GM23338 (cell line): ENCODE measurements around the gene ASAP2. TPM values are rescaled to one million over a fixed set of nuclear protein-coding genes. Genes with fewer than 3 reads are reported as not detected.

ENCODE experiments used
- ATAC-seq: fragments of 200-7000 bp; cut with Tn5 transposase; 3 replicates; pipeline ENCODE4 v1.9.1; 2020
- DNase-seq: peaks from one replicate; pipeline ENCODE4 v3.0.0-alpha.2; 2015; ENCODE audit warnings: low spot score
- H2AFZ ChIP-seq: fragments of 200-600 bp; sonication (generic); 2 replicates; pipeline ENCODE4 v1.8.0; 2016; ENCODE audit warnings: antibody characterized with exemption, mild to moderate bottlenecking, moderate library complexity
- H3F3A ChIP-seq: fragments of 200-600 bp; sonication (generic); replicated peaks from 2 replicates; pipeline ENCODE4 v1.8.0; 2017; ENCODE audit warnings: antibody characterized with exemption, mixed run types, low read depth
- H3K27ac ChIP-seq: fragments of 200-600 bp; sonication (generic); 2 replicates; pipeline ENCODE4 v1.6.1; 2016; ENCODE audit warnings: low read depth
- H3K27me3 ChIP-seq: fragments of 200-600 bp; sonication (generic); 2 replicates; pipeline ENCODE4 v1.8.0; 2016; ENCODE audit warnings: mild to moderate bottlenecking, mixed run types, moderate library complexity; ENCODE audit not compliant: insufficient read depth
- H3K36me3 ChIP-seq: fragments of 200-600 bp; sonication (generic); 2 replicates; pipeline ENCODE4 v1.8.0; 2016; ENCODE audit warnings: mild to moderate bottlenecking; ENCODE audit not compliant: insufficient read depth
- H3K4me1 ChIP-seq: fragments of 200-600 bp; sonication (generic); 2 replicates; pipeline ENCODE4 v1.8.0; 2016; ENCODE audit warnings: mild to moderate bottlenecking, moderate library complexity; ENCODE audit not compliant: insufficient read depth
- H3K4me2 ChIP-seq: fragments of 200-600 bp; sonication (generic); 2 replicates; pipeline ENCODE4 v1.7.1; 2017; ENCODE audit warnings: mixed run types
- H3K4me3 ChIP-seq: fragments of 200-600 bp; sonication (generic); 2 replicates; pipeline ENCODE4 v1.6.1; 2016; ENCODE audit warnings: mixed run types
- H3K79me2 ChIP-seq: fragments of 200-600 bp; sonication (generic); replicated peaks from 2 replicates; pipeline ENCODE4 v1.8.0; 2017; ENCODE audit warnings: mild to moderate bottlenecking; ENCODE audit not compliant: insufficient read depth
- H3K9me2 ChIP-seq: fragments of 200-600 bp; sonication (generic); 2 replicates; pipeline ENCODE4 v1.8.0; 2017; ENCODE audit not compliant: insufficient read depth
- H4K20me1 ChIP-seq: fragments of 200-600 bp; sonication (generic); replicated peaks from 2 replicates; pipeline ENCODE4 v1.8.0; 2017; ENCODE audit warnings: mild to moderate bottlenecking; ENCODE audit not compliant: insufficient read depth
- H3K27ac Mint-ChIP-seq: 2 replicates; pipeline ENCODE4 v1.8.0; 2020; ENCODE audit warnings: inconsistent platforms, mild to moderate bottlenecking, moderate library complexity, mixed read lengths
- H3K27me3 Mint-ChIP-seq: 3 replicates; pipeline ENCODE4 v1.8.0; 2022; ENCODE audit warnings: low read depth, mild to moderate bottlenecking, moderate library complexity, mixed read lengths, inconsistent platforms; ENCODE audit not compliant: insufficient read depth, poor library complexity
- H3K36me3 Mint-ChIP-seq: 3 replicates; pipeline ENCODE4 v1.8.0; 2021; ENCODE audit warnings: low read depth, mild to moderate bottlenecking, inconsistent platforms, moderate library complexity, mixed read lengths
- H3K4me1 Mint-ChIP-seq: 3 replicates; pipeline ENCODE4 v1.8.0; 2020; ENCODE audit warnings: mild to moderate bottlenecking, inconsistent platforms, mixed read lengths
- H3K4me3 Mint-ChIP-seq: 3 replicates; pipeline ENCODE4 v1.8.0; 2021; ENCODE audit warnings: moderate library complexity, mild to moderate bottlenecking, inconsistent platforms, mixed read lengths
- H3K9me3 Mint-ChIP-seq: 3 replicates; pipeline ENCODE4 v1.8.0; 2020; ENCODE audit warnings: moderate library complexity, mild to moderate bottlenecking, inconsistent platforms, mixed read lengths
- CREB1 ChIP-seq: fragments of 250-450 bp; sonication (Bioruptor Pico); IDR thresholded peaks from 2 replicates; pipeline ENCODE4 v1.5.0; 2020; ENCODE audit warnings: low read depth, mild to moderate bottlenecking, moderate library complexity
- CTCF ChIP-seq, 2 experiments: fragments of 200-600 bp in 1 of 2; sonication (generic) in 1 of 2; conservative IDR thresholded peaks; 2 replicates each; pipeline versions ENCODE4 v1.5.1 to v1.6.1; 2016 to 2017; ENCODE audit warnings: antibody characterized with exemption in 2 of 2, low read depth in 2 of 2, mild to moderate bottlenecking in 2 of 2, moderate library complexity in 1 of 2
- EZH2 ChIP-seq: fragments of 200-600 bp; sonication (generic); IDR thresholded peaks from one replicate; pipeline ENCODE4 v1.8.0; 2017; ENCODE audit warnings: antibody characterized with exemption, mild to moderate bottlenecking, low read depth; ENCODE audit not compliant: unreplicated experiment
- EZH2phosphoT487 ChIP-seq: fragments of 200-600 bp; sonication (generic); IDR thresholded peaks from one replicate; pipeline ENCODE4 v1.8.1; 2018; ENCODE audit warnings: antibody characterized with exemption; ENCODE audit not compliant: unreplicated experiment
- JUNB ChIP-seq: IDR thresholded peaks from one replicate; pipeline ENCODE4 v1.6.1; 2016; ENCODE audit warnings: antibody characterized with exemption; ENCODE audit not compliant: unreplicated experiment
- NANOG ChIP-seq: IDR thresholded peaks from 2 replicates; pipeline ENCODE4 v1.6.1; 2016; ENCODE audit warnings: antibody characterized with exemption, borderline replicate concordance
- POLR2AphosphoS5 ChIP-seq: IDR thresholded peaks from 2 replicates; pipeline ENCODE4 v1.6.1; 2016; ENCODE audit warnings: antibody characterized with exemption, low read depth
- STAT1 ChIP-seq: IDR thresholded peaks from one replicate; pipeline ENCODE4 v1.6.1; 2016; ENCODE audit warnings: antibody characterized with exemption; ENCODE audit not compliant: unreplicated experiment
- ZNF114 ChIP-seq: fragments of 250-450 bp; sonication (Bioruptor Pico); IDR thresholded peaks from 2 replicates; pipeline ENCODE4 v1.5.0; 2020; ENCODE audit warnings: mild to moderate bottlenecking, moderate library complexity
- ZNF331 ChIP-seq: fragments of 250-450 bp; sonication (Bioruptor Pico); IDR thresholded peaks from 2 replicates; pipeline ENCODE4 v1.5.0; 2020; ENCODE audit warnings: low read depth, mild to moderate bottlenecking, moderate library complexity
- polyA plus RNA-seq: library from polyadenylated mRNA; unstranded; fragments of >200 nt; fragmentation: Nextera tagmentation; extraction: Ambion mirVana; gene quantifications from 2 replicates; pipeline ENCODE4 v1.2.1, GENCODE V29; 2016
- total RNA-seq: library from RNA; depleted of rRNA; stranded (reverse); fragments of >200 nt; shearing (Covaris generic); gene quantifications from 2 replicates; pipeline ENCODE4 v1.2.3, GENCODE V29; 2014
- TF ChIP-seq, protein P1 (sequence below): IDR thresholded peaks from 2 replicates; pipeline ENCODE4 v1.6.1; 2016; ENCODE audit warnings: antibody characterized with exemption
- TF ChIP-seq, protein P2 (sequence below): fragments of 250-450 bp; sonication (Bioruptor Pico); IDR thresholded peaks from 2 replicates; pipeline ENCODE4 v1.5.0; 2020; ENCODE audit warnings: mild to moderate bottlenecking, moderate library complexity
- TF ChIP-seq, protein P3 (sequence below): IDR thresholded peaks from one replicate; pipeline ENCODE4 v1.6.1; 2018; ENCODE audit warnings: antibody characterized with exemption; ENCODE audit not compliant: unreplicated experiment

The ASAP2 gene
- total and polyA plus RNA-seq, 2 experiments from 2014 or later = 2.6 to 15.6 TPM

DNA sequence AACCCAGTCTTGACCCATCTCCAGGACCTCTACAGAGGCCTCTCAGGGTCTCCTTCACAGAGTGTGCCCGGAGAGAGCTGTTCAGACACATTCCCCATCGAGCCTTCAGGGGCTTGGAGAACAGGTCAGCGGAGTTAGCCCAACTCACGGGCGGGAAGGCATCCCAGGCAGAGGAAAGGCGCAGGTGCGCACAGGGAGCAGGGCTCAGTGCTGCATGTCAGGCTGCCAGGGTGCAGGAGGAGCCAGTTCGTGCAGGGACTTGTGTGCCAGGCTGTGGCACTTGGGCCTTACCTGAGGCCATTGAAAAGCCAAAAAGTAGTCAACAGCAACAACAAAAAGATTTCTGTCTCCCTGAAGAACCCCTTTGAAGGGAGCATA lies 112.7 kb downstream of the ASAP2 start:
- H3K27me3 ChIP-seq = no peaks in the 10 kb centered on the region
- no peak overlapping the region for H3K4me2 ChIP-seq
- H3F3A ChIP-seq = no peaks in the 10 kb centered on the region
- Mint-ChIP-seq H3K4me3 (no peak overlapping the region), H3K4me1 (peaks cover 6% of the 10 kb centered on the region), H3K27ac (no peak overlapping the region), H3K27me3 (peaks cover 2% of the 10 kb centered on the region), H3K36me3 (peaks cover 12% of the 10 kb centered on the region), H3K9me3 (no peaks in the 10 kb centered on the region)
- no peaks in the 10 kb centered on the region for H3K4me1 ChIP-seq
- no peak overlapping the region for H3K27ac ChIP-seq
- H3K9me2 ChIP-seq = no peaks in the 10 kb centered on the region
- H3K4me3 ChIP-seq = no peak overlapping the region
- no peak overlapping the region for H2AFZ ChIP-seq
- no peaks in the 10 kb centered on the region for H3K36me3 ChIP-seq
- TF ChIP-seq, protein P1, sequence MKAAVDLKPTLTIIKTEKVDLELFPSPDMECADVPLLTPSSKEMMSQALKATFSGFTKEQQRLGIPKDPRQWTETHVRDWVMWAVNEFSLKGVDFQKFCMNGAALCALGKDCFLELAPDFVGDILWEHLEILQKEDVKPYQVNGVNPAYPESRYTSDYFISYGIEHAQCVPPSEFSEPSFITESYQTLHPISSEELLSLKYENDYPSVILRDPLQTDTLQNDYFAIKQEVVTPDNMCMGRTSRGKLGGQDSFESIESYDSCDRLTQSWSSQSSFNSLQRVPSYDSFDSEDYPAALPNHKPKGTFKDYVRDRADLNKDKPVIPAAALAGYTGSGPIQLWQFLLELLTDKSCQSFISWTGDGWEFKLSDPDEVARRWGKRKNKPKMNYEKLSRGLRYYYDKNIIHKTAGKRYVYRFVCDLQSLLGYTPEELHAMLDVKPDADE = no peak
- TF ChIP-seq CREB1 (CRISPR knock-in tag) (no peak), POLR2AphosphoS5 (no peak), CTCF (conservative IDR thresholded peaks at IDR 0.05; ENCODE audit: low read depth in 2 of 2) (no peak), NANOG (no peak), ZNF114 (CRISPR knock-in tag) (no peak), JUNB (no peak), EZH2 (no peak), EZH2phosphoT487 (no peak), STAT1 (no peak), ZNF331 (no peak)
- TF ChIP-seq, protein P2, sequence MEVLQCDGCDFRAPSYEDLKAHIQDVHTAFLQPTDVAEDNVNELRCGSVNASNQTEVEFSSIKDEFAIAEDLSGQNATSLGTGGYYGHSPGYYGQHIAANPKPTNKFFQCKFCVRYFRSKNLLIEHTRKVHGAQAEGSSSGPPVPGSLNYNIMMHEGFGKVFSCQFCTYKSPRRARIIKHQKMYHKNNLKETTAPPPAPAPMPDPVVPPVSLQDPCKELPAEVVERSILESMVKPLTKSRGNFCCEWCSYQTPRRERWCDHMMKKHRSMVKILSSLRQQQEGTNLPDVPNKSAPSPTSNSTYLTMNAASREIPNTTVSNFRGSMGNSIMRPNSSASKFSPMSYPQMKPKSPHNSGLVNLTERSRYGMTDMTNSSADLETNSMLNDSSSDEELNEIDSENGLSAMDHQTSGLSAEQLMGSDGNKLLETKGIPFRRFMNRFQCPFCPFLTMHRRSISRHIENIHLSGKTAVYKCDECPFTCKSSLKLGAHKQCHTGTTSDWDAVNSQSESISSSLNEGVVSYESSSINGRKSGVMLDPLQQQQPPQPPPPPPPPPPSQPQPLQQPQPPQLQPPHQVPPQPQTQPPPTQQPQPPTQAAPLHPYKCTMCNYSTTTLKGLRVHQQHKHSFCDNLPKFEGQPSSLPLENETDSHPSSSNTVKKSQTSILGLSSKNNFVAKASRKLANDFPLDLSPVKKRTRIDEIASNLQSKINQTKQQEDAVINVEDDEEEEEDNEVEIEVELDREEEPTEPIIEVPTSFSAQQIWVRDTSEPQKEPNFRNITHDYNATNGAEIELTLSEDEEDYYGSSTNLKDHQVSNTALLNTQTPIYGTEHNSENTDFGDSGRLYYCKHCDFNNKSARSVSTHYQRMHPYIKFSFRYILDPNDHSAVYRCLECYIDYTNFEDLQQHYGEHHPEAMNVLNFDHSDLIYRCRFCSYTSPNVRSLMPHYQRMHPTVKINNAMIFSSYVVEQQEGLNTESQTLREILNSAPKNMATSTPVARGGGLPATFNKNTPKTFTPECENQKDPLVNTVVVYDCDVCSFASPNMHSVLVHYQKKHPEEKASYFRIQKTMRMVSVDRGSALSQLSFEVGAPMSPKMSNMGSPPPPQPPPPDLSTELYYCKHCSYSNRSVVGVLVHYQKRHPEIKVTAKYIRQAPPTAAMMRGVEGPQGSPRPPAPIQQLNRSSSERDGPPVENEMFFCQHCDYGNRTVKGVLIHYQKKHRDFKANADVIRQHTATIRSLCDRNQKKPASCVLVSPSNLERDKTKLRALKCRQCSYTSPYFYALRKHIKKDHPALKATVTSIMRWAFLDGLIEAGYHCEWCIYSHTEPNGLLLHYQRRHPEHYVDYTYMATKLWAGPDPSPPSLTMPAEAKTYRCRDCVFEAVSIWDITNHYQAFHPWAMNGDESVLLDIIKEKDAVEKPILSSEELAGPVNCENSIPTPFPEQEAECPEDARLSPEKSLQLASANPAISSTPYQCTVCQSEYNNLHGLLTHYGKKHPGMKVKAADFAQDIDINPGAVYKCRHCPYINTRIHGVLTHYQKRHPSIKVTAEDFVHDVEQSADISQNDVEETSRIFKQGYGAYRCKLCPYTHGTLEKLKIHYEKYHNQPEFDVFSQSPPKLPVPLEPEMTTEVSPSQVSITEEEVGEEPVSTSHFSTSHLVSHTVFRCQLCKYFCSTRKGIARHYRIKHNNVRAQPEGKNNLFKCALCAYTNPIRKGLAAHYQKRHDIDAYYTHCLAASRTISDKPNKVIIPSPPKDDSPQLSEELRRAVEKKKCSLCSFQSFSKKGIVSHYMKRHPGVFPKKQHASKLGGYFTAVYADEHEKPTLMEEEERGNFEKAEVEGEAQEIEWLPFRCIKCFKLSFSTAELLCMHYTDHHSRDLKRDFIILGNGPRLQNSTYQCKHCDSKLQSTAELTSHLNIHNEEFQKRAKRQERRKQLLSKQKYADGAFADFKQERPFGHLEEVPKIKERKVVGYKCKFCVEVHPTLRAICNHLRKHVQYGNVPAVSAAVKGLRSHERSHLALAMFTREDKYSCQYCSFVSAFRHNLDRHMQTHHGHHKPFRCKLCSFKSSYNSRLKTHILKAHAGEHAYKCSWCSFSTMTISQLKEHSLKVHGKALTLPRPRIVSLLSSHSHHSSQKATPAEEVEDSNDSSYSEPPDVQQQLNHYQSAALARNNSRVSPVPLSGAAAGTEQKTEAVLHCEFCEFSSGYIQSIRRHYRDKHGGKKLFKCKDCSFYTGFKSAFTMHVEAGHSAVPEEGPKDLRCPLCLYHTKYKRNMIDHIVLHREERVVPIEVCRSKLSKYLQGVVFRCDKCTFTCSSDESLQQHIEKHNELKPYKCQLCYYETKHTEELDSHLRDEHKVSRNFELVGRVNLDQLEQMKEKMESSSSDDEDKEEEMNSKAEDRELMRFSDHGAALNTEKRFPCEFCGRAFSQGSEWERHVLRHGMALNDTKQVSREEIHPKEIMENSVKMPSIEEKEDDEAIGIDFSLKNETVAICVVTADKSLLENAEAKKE = no peak
- TF ChIP-seq, protein P3, sequence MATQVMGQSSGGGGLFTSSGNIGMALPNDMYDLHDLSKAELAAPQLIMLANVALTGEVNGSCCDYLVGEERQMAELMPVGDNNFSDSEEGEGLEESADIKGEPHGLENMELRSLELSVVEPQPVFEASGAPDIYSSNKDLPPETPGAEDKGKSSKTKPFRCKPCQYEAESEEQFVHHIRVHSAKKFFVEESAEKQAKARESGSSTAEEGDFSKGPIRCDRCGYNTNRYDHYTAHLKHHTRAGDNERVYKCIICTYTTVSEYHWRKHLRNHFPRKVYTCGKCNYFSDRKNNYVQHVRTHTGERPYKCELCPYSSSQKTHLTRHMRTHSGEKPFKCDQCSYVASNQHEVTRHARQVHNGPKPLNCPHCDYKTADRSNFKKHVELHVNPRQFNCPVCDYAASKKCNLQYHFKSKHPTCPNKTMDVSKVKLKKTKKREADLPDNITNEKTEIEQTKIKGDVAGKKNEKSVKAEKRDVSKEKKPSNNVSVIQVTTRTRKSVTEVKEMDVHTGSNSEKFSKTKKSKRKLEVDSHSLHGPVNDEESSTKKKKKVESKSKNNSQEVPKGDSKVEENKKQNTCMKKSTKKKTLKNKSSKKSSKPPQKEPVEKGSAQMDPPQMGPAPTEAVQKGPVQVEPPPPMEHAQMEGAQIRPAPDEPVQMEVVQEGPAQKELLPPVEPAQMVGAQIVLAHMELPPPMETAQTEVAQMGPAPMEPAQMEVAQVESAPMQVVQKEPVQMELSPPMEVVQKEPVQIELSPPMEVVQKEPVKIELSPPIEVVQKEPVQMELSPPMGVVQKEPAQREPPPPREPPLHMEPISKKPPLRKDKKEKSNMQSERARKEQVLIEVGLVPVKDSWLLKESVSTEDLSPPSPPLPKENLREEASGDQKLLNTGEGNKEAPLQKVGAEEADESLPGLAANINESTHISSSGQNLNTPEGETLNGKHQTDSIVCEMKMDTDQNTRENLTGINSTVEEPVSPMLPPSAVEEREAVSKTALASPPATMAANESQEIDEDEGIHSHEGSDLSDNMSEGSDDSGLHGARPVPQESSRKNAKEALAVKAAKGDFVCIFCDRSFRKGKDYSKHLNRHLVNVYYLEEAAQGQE = no peak
- DNase-seq (no peak), ATAC-seq (peak; percentile 46)
- 0 out of 2 replicates have a peak, but pooled peaks cover 5% of the 10 kb centered on the region for H4K20me1 ChIP-seq
- H3K79me2 ChIP-seq = no peaks in the 10 kb centered on the region
